ENCODE results near the gene INHBA. TPM values are rescaled to one million over a fixed set of nuclear protein-coding genes. Genes with fewer than 3 reads are reported as not detected.

The INHBA gene
- total and polyA plus RNA-seq, 2 experiments from 2014 or later: 0.94 to 1.3 TPM

- no peak for TF ChIP-seq ZNF462 (CRISPR knock-in tag; IDR thresholded peaks at IDR 0.05)
Observed at GRCh38 chr7:41688012-41688625, 14.8 kb downstream of the INHBA start (continued).

- no peak for ATAC-seq
- TF ChIP-seq REST (IDR thresholded peaks at IDR 0.05; ENCODE audit: unreplicated experiment) (no peak), EZH2phosphoT487 (IDR thresholded peaks at IDR 0.05; ENCODE audit: unreplicated experiment) (no peak), NANOG (IDR thresholded peaks at IDR 0.05; ENCODE audit: borderline replicate concordance) (no peak), ETS1 (IDR thresholded peaks at IDR 0.05) (no peak), CTCF (conservative IDR thresholded peaks at IDR 0.05; ENCODE audit: low read depth in 2 of 2) (no peak)
- Histone ChIP-seq H3K27ac (ENCODE audit: low read depth) (no peak overlapping the region), H3K4me2 (no peak overlapping the region), H3K4me3 (no peak overlapping the region), H4K20me1 (replicated peaks; ENCODE audit: insufficient read depth) (no peaks in the 10 kb centered on the region), H3K9me2 (ENCODE audit: insufficient read depth) (no peaks in the 10 kb centered on the region), H3F3A (replicated peaks; ENCODE audit: low read depth) (no peaks in the 10 kb centered on the region), H3K27me3 (ENCODE audit: insufficient read depth) (no peaks in the 10 kb centered on the region), H2AFZ (no peak overlapping the region), H3K36me3 (ENCODE audit: insufficient read depth) (no peaks in the 10 kb centered on the region), H3K4me1 (ENCODE audit: insufficient read depth) (peaks cover 16% of the 10 kb centered on the region), H3K79me2 (replicated peaks; ENCODE audit: insufficient read depth) (no peaks in the 10 kb centered on the region)
- Mint-ChIP-seq H3K4me3 (no peak overlapping the region), H3K27me3 (ENCODE audit: insufficient read depth, low read depth, poor library complexity) (peaks cover 1% of the 10 kb centered on the region), H3K4me1 (peaks cover 16% of the 10 kb centered on the region), H3K9me3 (no peaks in the 10 kb centered on the region), H3K27ac (no peak overlapping the region), H3K36me3 (ENCODE audit: low read depth) (peaks cover 2% of the 10 kb centered on the region; the same call in 1 of the 3 replicates)
- DNase-seq (ENCODE audit: low spot score): no peak
Observed at GRCh38 chr7:41685684-41686083, 17.2 kb downstream of the INHBA start.
